HFF-Myc (cell line): ENCODE data around the gene ANO4.
"Not testable (repeated sequence)": the region's sequence is repeated elsewhere in the genome, so short reads cannot be mapped to it uniquely, and the experiment has no call there.

ENCODE experiments used
- DNase-seq: peaks from one replicate; pipeline ENCODE4 v3.0.0-alpha.2; 2011; ENCODE audit warnings: low read depth; ENCODE audit errors: extremely low read depth
- H3K4me3 ChIP-seq: replicated peaks from 2 replicates; pipeline ENCODE4 v1.5.1; 2011; ENCODE audit warnings: low read depth, mild to moderate bottlenecking, control low read depth, low read length
- CTCF ChIP-seq: IDR thresholded peaks from 2 replicates; pipeline ENCODE4 v1.5.1; 2012; ENCODE audit warnings: mild to moderate bottlenecking, low read depth, low read length, control low read depth; ENCODE audit errors: missing control alignments

ANO4 gene

DNA sequence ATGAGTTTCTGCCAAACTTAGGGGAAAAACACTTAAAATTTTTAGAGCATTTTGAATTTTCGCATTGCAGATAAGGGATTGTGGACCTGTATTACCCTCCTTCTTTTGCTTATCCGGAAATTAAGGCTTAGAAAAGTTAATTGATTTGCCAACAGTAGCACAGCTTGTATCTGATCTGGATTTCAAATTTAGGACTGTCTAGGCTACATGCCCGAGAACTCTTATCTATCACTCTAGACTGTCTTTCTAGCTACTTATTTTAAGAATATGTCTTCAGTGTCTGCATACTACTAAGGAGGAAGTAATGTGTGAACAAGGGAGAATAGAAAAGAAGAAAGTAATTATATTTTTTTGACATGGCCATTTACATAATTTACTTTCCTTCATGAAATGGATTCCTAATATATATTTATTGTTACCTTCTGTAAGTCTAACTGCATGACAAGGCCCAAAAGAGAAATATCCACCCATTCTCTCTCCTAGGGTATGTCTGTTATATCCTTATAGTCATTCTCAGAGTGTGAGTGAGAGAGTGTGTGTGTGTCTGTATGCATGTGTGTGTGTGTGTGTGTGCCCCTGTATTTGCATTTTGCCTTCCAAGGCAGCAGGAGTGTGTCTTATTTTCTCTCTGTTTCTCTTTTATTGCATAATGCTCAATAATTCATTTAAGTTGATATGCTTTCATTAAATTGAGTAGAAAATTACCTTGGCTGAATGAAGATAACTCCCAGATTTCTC is 283.4 kb downstream of the ANO4 start:
- H3K4me3 ChIP-seq, result no peak overlapping the region
- DNase-seq, result no peak
- no peak for TF ChIP-seq CTCF

- H3K4me3 ChIP-seq, result no peak overlapping the region
- TF ChIP-seq CTCF, result no peak
- DNase-seq, result no peak
These were observed 284.1 kb downstream of the ANO4 start for GRCh38 chr12:101078536-101079285.

- no peak for DNase-seq
- TF ChIP-seq CTCF, result no peak
- H3K4me3 ChIP-seq, result no peak overlapping the region
These were observed 288.1 kb downstream of the ANO4 start for GRCh38 chr12:101082706-101083105.

DNA sequence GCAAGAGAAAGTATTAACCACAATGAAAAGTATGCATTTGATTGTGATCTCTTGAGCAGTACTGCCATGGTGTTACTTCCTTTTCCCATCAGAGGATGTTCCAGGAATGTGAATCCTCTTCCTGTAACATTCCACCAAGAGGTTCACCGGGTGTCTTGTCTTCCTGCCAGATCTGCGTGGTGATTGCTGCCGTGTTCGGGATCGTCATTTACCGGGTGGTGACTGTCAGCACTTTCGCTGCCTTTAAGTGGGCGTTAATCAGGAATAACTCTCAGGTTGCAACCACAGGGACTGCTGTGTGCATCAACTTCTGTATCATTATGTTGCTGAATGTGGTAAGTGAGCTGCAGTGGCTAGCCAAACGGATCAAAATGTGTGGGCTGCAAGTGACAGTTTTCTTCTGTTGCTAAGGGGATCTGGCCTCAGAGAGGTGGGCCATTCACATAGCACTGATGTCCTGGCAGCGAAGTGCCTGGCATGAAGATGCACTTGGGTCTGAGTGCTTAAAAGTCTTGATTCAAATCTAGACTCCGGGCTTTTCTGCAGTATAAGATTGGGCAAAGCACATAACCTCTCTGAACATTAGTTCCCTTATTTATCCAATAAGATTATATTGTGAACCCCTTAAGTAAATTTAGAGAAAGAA is 292.0 kb downstream of the ANO4 start:
- no peak overlapping the region for H3K4me3 ChIP-seq
- no peak for TF ChIP-seq CTCF
- DNase-seq, result peak; percentile 22

DNA sequence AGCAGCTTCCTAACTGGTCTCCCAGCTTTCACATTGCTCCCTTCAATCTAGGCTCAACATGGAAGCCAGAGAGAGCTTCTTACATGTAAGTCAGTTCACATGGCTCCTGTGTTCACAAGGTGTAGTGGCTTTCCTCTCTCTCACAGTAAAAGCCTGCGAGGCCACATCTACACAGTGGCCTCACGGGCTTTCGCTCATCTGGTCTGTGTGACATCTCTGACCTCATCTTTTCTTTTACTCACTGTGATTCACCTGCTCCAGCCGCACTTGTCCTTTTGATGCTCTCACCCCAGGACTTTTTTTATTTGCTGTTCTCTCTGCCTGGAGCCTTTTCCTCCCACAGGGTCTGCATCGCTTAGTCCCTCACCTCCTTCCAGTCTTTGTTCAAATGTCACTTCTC is 293.3 kb downstream of the ANO4 start:
- no peak overlapping the region for H3K4me3 ChIP-seq
- DNase-seq, result no peak
- TF ChIP-seq CTCF, result no peak

GRCh38 chr12:101089271-101089670 is 294.7 kb downstream of the ANO4 start:
- no peak overlapping the region for H3K4me3 ChIP-seq
- TF ChIP-seq CTCF, result no peak
- DNase-seq, result no peak

DNA sequence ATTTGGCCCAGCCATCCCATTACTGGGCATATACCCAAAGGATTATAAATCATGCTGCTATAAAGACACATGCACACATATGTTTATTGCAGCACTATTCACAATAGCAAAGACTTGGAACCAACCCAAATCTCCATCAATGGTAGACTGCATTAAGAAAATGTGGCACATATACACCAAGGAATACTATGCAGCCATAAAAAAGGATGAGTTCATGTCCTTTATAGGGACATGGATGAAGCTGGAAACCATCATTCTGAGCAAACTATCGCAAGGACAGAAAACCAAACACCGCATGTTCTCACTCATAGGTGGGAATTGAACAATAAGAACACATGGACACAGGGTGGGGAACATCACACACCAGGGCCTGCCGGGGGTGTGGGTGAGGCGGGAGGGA is 295.6 kb downstream of the ANO4 start:
- H3K4me3 ChIP-seq, DNase-seq: not testable (repeated sequence)
